Measurements from ENCODE around the gene PAPPA. TPM values are rescaled to one million over a fixed set of nuclear protein-coding genes. Genes with fewer than 3 reads are reported as not detected.

PAPPA gene
- total RNA-seq, 1 donor from 2014 or later = 219 TPM

DNA sequence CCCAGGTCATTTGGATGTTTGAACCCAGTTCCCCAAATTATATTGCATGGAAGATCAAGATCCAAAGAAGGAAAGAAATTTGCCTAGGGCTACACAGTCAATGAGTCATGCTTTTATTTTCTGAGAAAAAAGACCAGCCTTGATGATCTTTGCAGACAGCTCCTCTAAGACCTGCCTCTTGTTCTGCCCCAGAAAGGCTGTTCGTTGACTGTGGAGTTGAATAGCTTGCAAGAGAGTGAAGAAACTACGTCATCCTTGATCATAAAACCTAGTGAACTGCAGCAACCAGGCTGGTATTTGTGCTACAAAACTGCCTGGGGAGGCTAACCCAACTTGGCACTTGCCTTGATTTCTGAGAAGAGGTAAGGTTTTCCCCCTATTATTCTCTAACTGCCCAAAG, 263.9 kb downstream of the PAPPA start:
- H3K9me3 Mint-ChIP-seq (ENCODE audit: low read depth) = no peaks in the 10 kb centered on the region
- no peak overlapping the region for H3K4me3 Mint-ChIP-seq (ENCODE audit: unreplicated experiment)
- H3K36me3 Mint-ChIP-seq (ENCODE audit: low read depth) = no peaks in the 10 kb centered on the region
- H3K27ac Mint-ChIP-seq (ENCODE audit: unreplicated experiment) = no peak overlapping the region
- no peak for DNase-seq (ENCODE audit: low spot score)
- TF ChIP-seq, protein P1, sequence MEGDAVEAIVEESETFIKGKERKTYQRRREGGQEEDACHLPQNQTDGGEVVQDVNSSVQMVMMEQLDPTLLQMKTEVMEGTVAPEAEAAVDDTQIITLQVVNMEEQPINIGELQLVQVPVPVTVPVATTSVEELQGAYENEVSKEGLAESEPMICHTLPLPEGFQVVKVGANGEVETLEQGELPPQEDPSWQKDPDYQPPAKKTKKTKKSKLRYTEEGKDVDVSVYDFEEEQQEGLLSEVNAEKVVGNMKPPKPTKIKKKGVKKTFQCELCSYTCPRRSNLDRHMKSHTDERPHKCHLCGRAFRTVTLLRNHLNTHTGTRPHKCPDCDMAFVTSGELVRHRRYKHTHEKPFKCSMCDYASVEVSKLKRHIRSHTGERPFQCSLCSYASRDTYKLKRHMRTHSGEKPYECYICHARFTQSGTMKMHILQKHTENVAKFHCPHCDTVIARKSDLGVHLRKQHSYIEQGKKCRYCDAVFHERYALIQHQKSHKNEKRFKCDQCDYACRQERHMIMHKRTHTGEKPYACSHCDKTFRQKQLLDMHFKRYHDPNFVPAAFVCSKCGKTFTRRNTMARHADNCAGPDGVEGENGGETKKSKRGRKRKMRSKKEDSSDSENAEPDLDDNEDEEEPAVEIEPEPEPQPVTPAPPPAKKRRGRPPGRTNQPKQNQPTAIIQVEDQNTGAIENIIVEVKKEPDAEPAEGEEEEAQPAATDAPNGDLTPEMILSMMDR (IDR thresholded peaks at IDR 0.05) = no peak
- H3K4me1 Mint-ChIP-seq (ENCODE audit: low read depth) = peaks cover 9% of the 10 kb centered on the region
- no peaks in the 10 kb centered on the region for H3K27me3 Mint-ChIP-seq (ENCODE audit: low read depth)

DNA sequence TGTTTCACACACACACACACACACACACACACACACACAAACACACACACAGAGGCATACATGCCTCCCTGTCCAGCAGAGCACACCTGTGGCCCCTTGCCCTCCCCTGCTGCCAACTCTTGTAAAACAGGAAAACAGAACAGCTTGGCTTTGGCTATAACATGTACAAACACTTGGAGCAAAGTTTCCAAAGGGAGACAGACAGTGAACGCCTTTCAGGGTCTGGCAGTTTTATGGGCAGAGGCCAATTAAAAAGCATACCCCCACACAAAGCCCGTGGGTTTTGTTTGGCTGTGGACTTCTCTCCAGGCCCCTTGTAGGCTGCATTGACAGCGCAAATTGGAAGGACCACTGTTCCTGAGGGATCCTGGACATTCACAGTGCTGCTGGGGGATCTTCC, 265.6 kb downstream of the PAPPA start:
- TF ChIP-seq, protein P1 (IDR thresholded peaks at IDR 0.05) = no peak
- H3K27me3 Mint-ChIP-seq (ENCODE audit: low read depth) = no peaks in the 10 kb centered on the region
- no peak overlapping the region for H3K27ac Mint-ChIP-seq (ENCODE audit: unreplicated experiment)
- no peak for DNase-seq (ENCODE audit: low spot score)
- no peaks in the 10 kb centered on the region for H3K36me3 Mint-ChIP-seq (ENCODE audit: low read depth)
- H3K9me3 Mint-ChIP-seq (ENCODE audit: low read depth) = no peaks in the 10 kb centered on the region
- H3K4me1 Mint-ChIP-seq (ENCODE audit: low read depth) = peaks cover 9% of the 10 kb centered on the region
- no peak overlapping the region for H3K4me3 Mint-ChIP-seq (ENCODE audit: unreplicated experiment)

DNA sequence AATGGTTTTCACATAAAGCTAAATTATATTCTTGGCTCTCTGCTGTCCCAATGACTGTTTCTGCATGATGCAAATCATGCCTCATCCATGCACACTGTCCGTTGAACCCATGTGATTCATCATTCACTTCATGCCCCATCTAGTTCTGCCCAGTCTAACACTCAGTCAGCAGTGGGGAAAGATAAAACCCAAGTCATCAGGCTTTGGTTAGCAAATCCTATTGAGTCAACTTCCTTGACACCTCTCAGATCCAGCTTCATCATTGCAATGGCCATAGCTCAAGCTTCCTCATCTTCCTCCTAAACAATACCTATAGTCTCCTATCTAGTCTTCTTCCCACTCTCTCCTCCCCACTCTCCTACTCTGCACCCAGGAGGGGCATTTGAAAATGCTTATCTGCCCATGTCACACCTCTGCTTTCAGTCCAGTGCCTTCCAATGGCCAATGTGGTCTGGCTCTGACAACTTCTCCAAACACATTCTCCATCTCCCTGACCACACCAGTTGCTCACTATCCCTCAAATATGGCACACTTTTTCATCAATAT, 267.5 kb downstream of the PAPPA start:
- no peaks in the 10 kb centered on the region for H3K27me3 Mint-ChIP-seq (ENCODE audit: low read depth)
- H3K36me3 Mint-ChIP-seq (ENCODE audit: low read depth) = no peaks in the 10 kb centered on the region
- peaks cover 6% of the 10 kb centered on the region for H3K4me1 Mint-ChIP-seq (ENCODE audit: low read depth)
- TF ChIP-seq, protein P1 (IDR thresholded peaks at IDR 0.05) = no peak
- H3K4me3 Mint-ChIP-seq (ENCODE audit: unreplicated experiment) = no peak overlapping the region
- no peak for DNase-seq (ENCODE audit: low spot score)
- no peaks in the 10 kb centered on the region for H3K9me3 Mint-ChIP-seq (ENCODE audit: low read depth)
- no peak overlapping the region for H3K27ac Mint-ChIP-seq (ENCODE audit: unreplicated experiment)

DNA sequence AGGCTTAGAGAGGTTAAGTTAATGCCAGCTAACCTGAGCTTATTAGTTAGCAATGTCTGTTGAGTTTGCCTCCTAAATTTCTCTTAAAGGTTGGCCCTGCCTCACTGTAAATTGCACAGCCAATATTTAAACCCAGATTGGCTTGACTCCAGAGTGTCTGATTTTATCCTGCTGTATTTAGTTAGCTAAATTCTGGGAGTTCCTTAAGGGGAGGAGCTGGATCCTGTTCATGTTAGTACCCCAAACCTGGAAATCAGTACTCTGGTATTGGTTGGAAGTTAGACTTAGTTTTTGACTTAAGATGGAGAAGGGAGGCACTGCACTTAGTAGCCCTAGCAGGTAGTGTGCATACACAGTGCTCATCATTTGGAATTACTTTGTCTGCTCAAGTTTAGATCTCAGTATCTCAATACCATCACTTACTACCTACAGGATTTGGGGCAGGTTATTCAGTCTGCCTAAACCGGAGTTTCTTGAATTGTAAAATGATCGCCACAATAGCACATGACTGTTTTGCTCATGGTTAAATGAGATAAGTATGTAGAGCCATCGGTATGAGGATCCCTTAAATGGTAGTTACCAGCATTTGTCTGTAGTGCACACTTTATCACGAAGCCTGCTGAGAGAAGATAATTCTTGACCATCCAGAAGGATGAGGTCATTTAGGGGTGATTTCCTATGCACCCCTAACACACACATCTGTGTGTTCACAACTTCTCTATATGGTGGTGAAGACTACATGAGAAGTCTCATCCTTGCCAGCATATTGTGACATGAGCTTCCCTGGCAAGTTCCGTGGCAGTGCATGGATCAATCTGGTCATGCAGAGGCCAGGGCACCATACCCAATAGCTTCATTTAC, 268.8 kb downstream of the PAPPA start:
- Mint-ChIP-seq H3K27me3 (ENCODE audit: low read depth) (no peaks in the 10 kb centered on the region), H3K4me1 (ENCODE audit: low read depth) (no peaks in the 10 kb centered on the region), H3K9me3 (ENCODE audit: low read depth) (no peaks in the 10 kb centered on the region), H3K4me3 (ENCODE audit: unreplicated experiment) (no peak overlapping the region), H3K36me3 (ENCODE audit: low read depth) (no peaks in the 10 kb centered on the region), H3K27ac (ENCODE audit: unreplicated experiment) (no peak overlapping the region)
- TF ChIP-seq, protein P1 (IDR thresholded peaks at IDR 0.05) = no peak
- DNase-seq (ENCODE audit: low spot score) = no peak

DNA sequence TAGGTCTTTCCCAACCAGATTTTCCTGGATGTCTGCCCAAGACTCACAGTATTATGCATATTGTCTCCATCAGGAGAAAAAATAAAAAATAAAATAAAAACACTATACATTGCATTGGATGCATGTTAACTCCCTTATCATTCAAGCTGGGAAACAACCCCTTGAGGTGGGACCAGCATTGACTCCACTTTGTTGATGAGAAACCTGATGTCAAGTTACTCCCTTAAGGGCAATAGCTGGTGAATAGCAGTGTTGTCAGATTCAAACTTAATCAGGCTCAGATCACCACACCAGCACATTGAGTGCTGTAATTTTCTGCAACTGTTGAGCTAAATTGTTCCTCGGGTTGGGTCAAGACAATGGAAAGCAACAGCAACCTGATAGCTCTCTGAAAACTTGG, 269.6 kb downstream of the PAPPA start:
- TF ChIP-seq, protein P1 (IDR thresholded peaks at IDR 0.05) = no peak
- Mint-ChIP-seq H3K9me3 (ENCODE audit: low read depth) (no peaks in the 10 kb centered on the region), H3K4me1 (ENCODE audit: low read depth) (no peaks in the 10 kb centered on the region), H3K27ac (ENCODE audit: unreplicated experiment) (no peak overlapping the region), H3K36me3 (ENCODE audit: low read depth) (peaks cover 2% of the 10 kb centered on the region), H3K4me3 (ENCODE audit: unreplicated experiment) (no peak overlapping the region), H3K27me3 (ENCODE audit: low read depth) (no peaks in the 10 kb centered on the region)
- DNase-seq (ENCODE audit: low spot score) = no peak
